A673 (cell line): ENCODE measurements around the gene TECR. TPM values are rescaled to one million over a fixed set of nuclear protein-coding genes. Genes with fewer than 3 reads are reported as not detected.
"Not testable (repeated sequence)": the region's sequence is repeated elsewhere in the genome, so short reads cannot be mapped to it uniquely, and the experiment has no call there.

Experiments
- BruUV-seq: library from RNA; stranded (reverse); fragments of 400-500 nt; replicated peaks from 2 replicates; lab custom pipeline; 2021; lab: Mats Ljungman, UMichigan
- CTCF ChIA-PET: fragments of 300-600 bp; sonication (Branson Sonifier 250); formaldehyde crosslinking; loops from one replicate; lab custom pipeline; 2022; ENCODE audit warnings: antibody characterized with exemption; lab: Charles Lee
- POLR2A ChIA-PET: fragments of 300-600 bp; sonication (Branson Sonifier 250); formaldehyde crosslinking; loops from one replicate; lab custom pipeline; 2022; ENCODE audit warnings: antibody characterized with exemption; ENCODE audit not compliant: low non-redundant PET; lab: Charles Lee
- DNase-seq: peaks from one replicate; pipeline ENCODE4 v3.0.0-alpha.2; 2015; ENCODE audit warnings: low spot score
- H3K27ac ChIP-seq: fragments of 200-600 bp; sonication (generic); 2 replicates; pipeline ENCODE4 v1.5.1; 2016; ENCODE audit warnings: mixed run types, low read depth, mild to moderate bottlenecking, mixed read lengths, antibody characterized with exemption, low read length; ENCODE audit not compliant: poor library complexity, severe bottlenecking
- H3K27me3 ChIP-seq: fragments of 200-600 bp; sonication (generic); replicated peaks from 2 replicates; pipeline ENCODE4 v1.6.1; 2017; ENCODE audit warnings: mixed run types, low read depth, mild to moderate bottlenecking, mixed read lengths, antibody characterized with exemption, low read length; ENCODE audit not compliant: insufficient read depth, poor library complexity
- H3K36me3 ChIP-seq: fragments of 200-600 bp; sonication (generic); 2 replicates; pipeline ENCODE4 v1.6.1; 2016; ENCODE audit warnings: mixed run types, mild to moderate bottlenecking, mixed read lengths, antibody characterized with exemption, low read length; ENCODE audit not compliant: insufficient read depth, poor library complexity, severe bottlenecking
- H3K4me1 ChIP-seq: fragments of 200-600 bp; sonication (generic); 2 replicates; pipeline ENCODE4 v1.6.1; 2017; ENCODE audit warnings: mixed run types, mild to moderate bottlenecking, mixed read lengths, antibody characterized with exemption, low read length; ENCODE audit not compliant: insufficient read depth, poor library complexity, severe bottlenecking
- H3K4me3 ChIP-seq: fragments of 200-600 bp; sonication (generic); 2 replicates; pipeline ENCODE4 v1.5.1; 2016; ENCODE audit warnings: low read depth, mixed run types, mild to moderate bottlenecking, mixed read lengths, low read length; ENCODE audit not compliant: poor library complexity, severe bottlenecking
- H3K9me3 ChIP-seq: fragments of 200-600 bp; sonication (generic); 2 replicates; pipeline ENCODE4 v1.6.1; 2016; ENCODE audit warnings: mixed run types, low read depth, mild to moderate bottlenecking, mixed read lengths, antibody characterized with exemption, low read length; ENCODE audit not compliant: poor library complexity, severe bottlenecking
- EZH2 ChIP-seq: fragments of 200-600 bp; sonication (generic); IDR thresholded peaks from 2 replicates; pipeline ENCODE4 v1.6.1; 2017; ENCODE audit warnings: borderline replicate concordance, low read depth, mild to moderate bottlenecking, mixed read lengths, antibody characterized with exemption, low read length; ENCODE audit not compliant: poor library complexity, severe bottlenecking
- intact Hi-C: fragments of 100-400 bp; cut with micrococcal nuclease; formaldehyde crosslinking; loops from one replicate; pipeline ENCODE4 v1.10.0; 2022; ENCODE audit not compliant: unreplicated experiment
- microRNA-seq: library from miRNA; unstranded; fragments of <30 nt; microRNA quantifications from one replicate; pipeline ENCODE4 v1.2.0, GENCODE V29; 2021
- total RNA-seq: library from RNA; stranded (reverse); gene quantifications from 2 replicates; pipeline ENCODE4 v1.2.3, GENCODE V29; 2021
- TF ChIP-seq, protein P1 (sequence below): fragments of 300-800, 200-600 bp; sonication (generic); conservative IDR thresholded peaks from 2 replicates; pipeline ENCODE4 v1.5.1; 2017; ENCODE audit warnings: low read depth, mild to moderate bottlenecking, antibody characterized with exemption, low read length, moderate library complexity, mixed read lengths

TECR gene
- total RNA-seq, 1 experiment from 2014 or later: 189 TPM

DNA sequence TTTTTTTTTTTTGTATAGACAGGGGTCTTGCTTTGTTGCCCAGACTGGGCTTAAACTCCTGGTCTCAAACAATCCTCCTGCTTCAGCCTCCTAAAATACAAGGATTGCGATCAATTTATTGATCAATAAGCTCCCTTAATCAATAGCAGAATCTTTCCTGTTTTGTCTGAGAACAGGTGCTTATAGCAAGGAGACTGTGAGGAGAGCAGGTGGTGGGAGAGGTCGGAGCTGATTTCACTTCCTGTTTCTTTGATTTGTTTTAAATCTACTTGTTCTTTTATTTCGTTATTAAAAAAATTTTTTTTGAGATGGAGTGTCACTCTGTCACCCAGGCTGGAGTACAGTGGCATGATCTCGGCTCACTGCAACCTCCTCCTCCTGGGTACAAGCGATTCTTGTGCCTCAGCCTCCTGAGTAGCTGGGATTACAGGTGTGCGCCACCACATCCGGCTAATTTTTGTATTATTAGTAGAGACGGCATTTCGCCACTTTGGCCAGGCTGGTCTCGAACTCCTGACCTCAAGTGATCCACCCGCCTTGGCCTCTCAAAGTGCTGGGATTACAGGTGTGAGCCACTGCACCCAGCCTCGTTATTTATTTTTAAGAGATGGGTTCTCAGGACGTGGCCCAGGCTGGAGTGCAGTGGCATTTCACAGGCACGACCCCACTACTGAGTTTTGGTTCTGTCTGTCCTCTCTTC is 84.2 kb downstream of the TECR start:
- not testable (repeated sequence) for BruUV-seq

DNA sequence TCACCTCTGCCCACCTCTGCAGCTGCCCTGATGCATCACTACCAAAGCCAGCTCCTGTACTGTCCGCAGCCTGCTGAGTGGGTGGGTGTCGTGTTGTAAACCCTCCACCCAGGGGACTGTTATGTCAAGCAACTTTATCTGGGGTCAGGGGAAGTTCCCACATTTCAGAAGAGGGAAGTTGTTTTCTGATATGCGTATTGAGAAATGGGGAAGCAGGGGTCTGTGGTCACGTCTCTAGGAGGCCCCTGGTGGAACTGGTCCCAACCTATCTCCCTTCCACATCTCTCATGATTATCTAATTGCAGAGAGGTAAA is 84.7 kb downstream of the TECR start:
- TF ChIP-seq, protein P1, sequence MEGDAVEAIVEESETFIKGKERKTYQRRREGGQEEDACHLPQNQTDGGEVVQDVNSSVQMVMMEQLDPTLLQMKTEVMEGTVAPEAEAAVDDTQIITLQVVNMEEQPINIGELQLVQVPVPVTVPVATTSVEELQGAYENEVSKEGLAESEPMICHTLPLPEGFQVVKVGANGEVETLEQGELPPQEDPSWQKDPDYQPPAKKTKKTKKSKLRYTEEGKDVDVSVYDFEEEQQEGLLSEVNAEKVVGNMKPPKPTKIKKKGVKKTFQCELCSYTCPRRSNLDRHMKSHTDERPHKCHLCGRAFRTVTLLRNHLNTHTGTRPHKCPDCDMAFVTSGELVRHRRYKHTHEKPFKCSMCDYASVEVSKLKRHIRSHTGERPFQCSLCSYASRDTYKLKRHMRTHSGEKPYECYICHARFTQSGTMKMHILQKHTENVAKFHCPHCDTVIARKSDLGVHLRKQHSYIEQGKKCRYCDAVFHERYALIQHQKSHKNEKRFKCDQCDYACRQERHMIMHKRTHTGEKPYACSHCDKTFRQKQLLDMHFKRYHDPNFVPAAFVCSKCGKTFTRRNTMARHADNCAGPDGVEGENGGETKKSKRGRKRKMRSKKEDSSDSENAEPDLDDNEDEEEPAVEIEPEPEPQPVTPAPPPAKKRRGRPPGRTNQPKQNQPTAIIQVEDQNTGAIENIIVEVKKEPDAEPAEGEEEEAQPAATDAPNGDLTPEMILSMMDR: no peak
- no peak for TF ChIP-seq EZH2
- ChIA-PET CTCF (no interaction called here), POLR2A (no interaction called here)
- no peak overlapping the region for H3K4me3 ChIP-seq
- H3K27me3 ChIP-seq: no peaks in the 10 kb centered on the region
- DNase-seq: no peak
- BruUV-seq: no TSS peak
- no peaks in the 10 kb centered on the region for H3K36me3 ChIP-seq
- no peak overlapping the region for H3K27ac ChIP-seq
- intact Hi-C loops: no loop called here
- H3K9me3 ChIP-seq: no peaks in the 10 kb centered on the region
- no peaks in the 10 kb centered on the region for H3K4me1 ChIP-seq

More for the DNA sequence above, 84.2 kb downstream of the TECR start:
- CTCF ChIA-PET, H3K4me1 ChIP-seq, intact Hi-C loops, H3K9me3 ChIP-seq, H3K27ac ChIP-seq, DNase-seq, H3K4me3 ChIP-seq, H3K27me3 ChIP-seq, POLR2A ChIA-PET, H3K36me3 ChIP-seq: not testable (repeated sequence)

Small RNA genes within 50 kb of the gene (microRNA-seq; reads per million reads assigned to microRNA genes)
- not detected for gene MIR639

Other genes starting within 250 kb of the TECR start
- 45.7 and 51.7 TPM in 2 replicates for gene ADGRE5, start 148.2 kb upstream of the TECR start, total RNA-seq
- gene DDX39A, start 110.3 kb upstream of the TECR start, total RNA-seq: 190 and 223 TPM in 2 replicates
- 91.4 and 127 TPM in 2 replicates for gene PKN1, start 96.3 kb upstream of the TECR start, total RNA-seq
- 0.72 TPM in 1 of 2 replicates, not detected in the other for gene PTGER1, start 54.2 kb upstream of the TECR start, total RNA-seq
- gene GIPC1, start 33.5 kb upstream of the TECR start, total RNA-seq: 59.4 and 61.7 TPM in 2 replicates
- 105 and 122 TPM in 2 replicates for gene DNAJB1, start 11.2 kb upstream of the TECR start, total RNA-seq
- gene NDUFB7, start 42.5 kb downstream of the TECR start, total RNA-seq: 180 and 196 TPM in 2 replicates
- gene CLEC17A, start 53.5 kb downstream of the TECR start, total RNA-seq: not detected in 2 replicates
- not detected in 2 replicates for gene ADGRE3, start 145.2 kb downstream of the TECR start, total RNA-seq
- 19.2 TPM in 2 replicates for gene ZNF333, start 160.5 kb downstream of the TECR start, total RNA-seq
- gene ADGRE2, start 249.0 kb downstream of the TECR start, total RNA-seq: 0.19 and 1.5 TPM in 2 replicates